ENCODE results near the gene LIX1. TPM values are rescaled to one million over a fixed set of nuclear protein-coding genes. Genes with fewer than 3 reads are reported as not detected.

LIX1 gene
- total and polyA plus RNA-seq, 2 of the 13 experiments (the other 11 are each of a cell fraction or from before 2014, with no cell fraction given): not detected

GRCh38 chr5:97183100-97183929 is 40.9 kb upstream of the LIX1 start, which contains the start of gene RIOK2 (continued):
- no peak for TF ChIP-seq PLSCR1 (CRISPR knock-in tag; IDR thresholded peaks at IDR 0.05; ENCODE audit: borderline replicate concordance)
- peak; percentile 71; the same call in 1 of the 2 replicates for TF ChIP-seq SNAPC5 (CRISPR knock-in tag; IDR thresholded peaks at IDR 0.05; ENCODE audit: borderline replicate concordance)
- peak; percentile 80 for TF ChIP-seq THAP11 (CRISPR knock-in tag; IDR thresholded peaks at IDR 0.05)
- peak; percentile 87; the same call in 1 of the 2 replicates for TF ChIP-seq ZNF180 (CRISPR knock-in tag; IDR thresholded peaks at IDR 0.05; ENCODE audit: borderline replicate concordance, low read depth)
- TF ChIP-seq RCOR2 (CRISPR knock-in tag; IDR thresholded peaks at IDR 0.05): 0 out of 2 replicates have a peak, but pooled peaks have one; percentile 24
- no peak for TF ChIP-seq HNF1A (IDR thresholded peaks at IDR 0.05; ENCODE audit: low read depth)
- no peak for TF ChIP-seq HNF1A (CRISPR knock-in tag; IDR thresholded peaks at IDR 0.05; ENCODE audit: borderline replicate concordance)
- TF ChIP-seq ZBED4 (CRISPR knock-in tag; IDR thresholded peaks at IDR 0.05; ENCODE audit: borderline replicate concordance): peak; percentile 50; the same call in 1 of the 2 replicates
- no peak for TF ChIP-seq JUND (CRISPR knock-in tag; IDR thresholded peaks at IDR 0.05)
- no peak for TF ChIP-seq SMARCC2 (IDR thresholded peaks at IDR 0.05)
- 0 out of 2 replicates have a peak, but pooled peaks have one; percentile 28 for TF ChIP-seq STAT6 (CRISPR knock-in tag; IDR thresholded peaks at IDR 0.05; ENCODE audit: borderline replicate concordance)
- peak; percentile 83 for TF ChIP-seq YY1 (IDR thresholded peaks at IDR 0.05; ENCODE audit: insufficient read depth, insufficient replicate concordance, low read depth, low read length)
- 0 out of 2 replicates have a peak, but pooled peaks have one; percentile 35 for TF ChIP-seq NFIC (IDR thresholded peaks at IDR 0.05; ENCODE audit: low read length)
- peak; percentile 74 for TF ChIP-seq PHF20 (CRISPR knock-in tag; IDR thresholded peaks at IDR 0.05)
- TF ChIP-seq EEA1 (CRISPR knock-in tag; IDR thresholded peaks at IDR 0.05; ENCODE audit: borderline replicate concordance): no peak
- no peak for TF ChIP-seq SCMH1 (CRISPR knock-in tag; IDR thresholded peaks at IDR 0.05; ENCODE audit: borderline replicate concordance)
